NOMO-1 treated with DMSO at 0.1 percent for 48 hours (cell line): ENCODE results near the gene HDAC4.

Experiments used
- DNase-seq: peaks from one replicate; lab custom pipeline; 2025; ENCODE audit not compliant: unreplicated experiment; lab: John Stamatoyannopoulos, UW

HDAC4 gene

DNA sequence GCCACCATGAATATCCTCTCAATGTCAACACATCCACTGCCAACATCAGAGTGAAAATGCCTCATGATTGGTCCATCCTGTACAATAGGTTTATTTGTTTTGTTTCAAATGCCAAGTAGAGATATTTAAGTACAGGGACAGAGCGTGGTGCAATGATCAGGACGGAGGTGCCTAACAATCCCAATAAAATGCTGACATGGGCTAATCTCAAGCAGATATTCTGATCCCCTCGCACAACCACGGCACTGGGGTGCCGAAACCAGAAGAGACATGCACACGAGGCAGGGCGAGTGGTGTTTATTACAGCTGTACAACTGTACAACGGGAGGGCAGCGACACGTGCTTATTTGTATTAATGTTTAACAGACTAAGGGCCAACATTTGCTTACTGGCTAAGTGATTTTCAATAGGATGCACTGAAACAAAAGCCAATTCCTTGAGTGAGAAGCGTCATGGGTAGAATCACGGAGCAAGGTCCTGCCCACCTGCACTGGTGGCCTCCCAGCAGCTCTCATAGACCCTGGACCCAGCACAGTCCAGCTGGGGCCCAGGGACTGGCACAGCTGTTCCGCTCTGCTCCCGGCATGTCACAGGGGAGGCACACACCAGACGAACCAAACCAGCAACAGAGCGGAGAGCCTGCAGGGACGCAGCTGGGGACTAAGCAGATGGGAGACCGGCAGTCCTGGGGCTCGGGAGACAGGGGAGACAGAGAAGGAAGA lies 101.4 kb downstream of the HDAC4 start:
- no peak for DNase-seq

DNA sequence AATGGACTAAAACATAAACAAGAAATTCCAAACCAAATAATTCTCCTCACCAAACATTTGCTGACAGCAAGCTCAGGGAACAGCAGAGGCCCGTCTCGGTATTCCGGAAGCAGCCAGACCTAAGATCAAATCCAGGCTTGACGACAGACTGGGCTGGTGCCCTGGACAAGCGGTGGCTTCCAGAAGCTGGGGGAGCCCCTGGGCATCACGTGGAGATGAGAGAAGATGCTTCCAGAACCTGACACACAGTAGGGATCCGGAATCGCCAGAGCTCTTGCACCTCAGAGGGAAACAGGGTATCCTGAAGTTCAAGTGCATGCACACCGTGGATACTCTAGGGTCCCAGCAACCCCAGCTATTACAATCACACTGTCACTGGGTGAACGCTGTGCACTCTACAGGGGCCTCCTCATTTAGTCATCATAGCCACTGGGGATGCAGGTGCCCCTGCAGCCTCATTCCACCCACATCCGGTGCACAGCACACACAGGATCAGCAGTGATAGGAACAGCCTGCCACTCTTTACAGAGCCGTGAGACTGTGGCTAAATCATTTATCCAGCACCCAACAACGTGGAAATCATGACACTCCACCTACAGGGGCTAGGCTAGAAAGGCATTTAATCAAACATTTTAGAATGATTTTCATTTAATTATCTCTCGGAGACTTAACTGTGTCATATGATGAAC lies 102.6 kb downstream of the HDAC4 start:
- no peak for DNase-seq

DNA sequence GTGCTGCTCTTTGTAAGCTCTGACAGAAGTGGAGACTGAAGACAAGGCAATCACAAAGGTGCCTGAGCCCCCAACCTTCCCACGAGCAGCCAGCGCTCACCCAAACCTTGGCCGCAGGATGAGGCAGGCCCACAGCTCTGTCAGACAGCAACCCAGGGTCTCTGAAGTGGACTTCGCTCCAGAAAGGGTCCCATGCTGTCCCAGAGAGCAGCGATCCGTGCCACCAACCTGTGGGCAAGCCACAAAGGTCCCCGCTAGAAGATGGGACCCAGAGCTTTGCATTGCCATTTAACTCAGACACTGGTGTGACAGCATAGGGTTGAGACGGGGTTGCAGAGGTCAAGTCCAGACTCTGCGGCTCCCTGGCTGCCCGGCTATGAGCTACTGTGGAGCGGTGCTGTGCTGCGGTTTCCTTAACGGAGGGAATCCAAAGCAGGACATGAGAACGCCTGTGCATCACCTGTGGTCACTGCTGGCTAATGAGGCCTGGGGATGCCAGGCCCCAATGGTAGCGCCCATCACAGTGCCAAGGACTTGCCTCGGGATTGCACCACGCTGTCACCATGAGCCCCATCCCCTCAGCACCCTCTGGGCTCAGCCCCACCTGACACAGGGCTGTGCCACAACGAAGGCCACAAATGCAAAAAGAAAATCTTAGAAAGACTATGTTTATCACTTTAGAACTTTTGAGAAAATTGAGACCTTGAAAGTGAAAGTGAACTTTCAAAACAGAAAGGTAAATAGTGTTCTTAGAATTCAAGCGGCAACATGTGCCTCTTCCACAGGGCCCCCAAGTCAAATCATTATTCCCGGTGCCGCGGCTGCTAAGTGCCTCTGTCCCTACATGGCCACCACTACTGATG lies 103.4 kb downstream of the HDAC4 start:
- no peak for DNase-seq

DNA sequence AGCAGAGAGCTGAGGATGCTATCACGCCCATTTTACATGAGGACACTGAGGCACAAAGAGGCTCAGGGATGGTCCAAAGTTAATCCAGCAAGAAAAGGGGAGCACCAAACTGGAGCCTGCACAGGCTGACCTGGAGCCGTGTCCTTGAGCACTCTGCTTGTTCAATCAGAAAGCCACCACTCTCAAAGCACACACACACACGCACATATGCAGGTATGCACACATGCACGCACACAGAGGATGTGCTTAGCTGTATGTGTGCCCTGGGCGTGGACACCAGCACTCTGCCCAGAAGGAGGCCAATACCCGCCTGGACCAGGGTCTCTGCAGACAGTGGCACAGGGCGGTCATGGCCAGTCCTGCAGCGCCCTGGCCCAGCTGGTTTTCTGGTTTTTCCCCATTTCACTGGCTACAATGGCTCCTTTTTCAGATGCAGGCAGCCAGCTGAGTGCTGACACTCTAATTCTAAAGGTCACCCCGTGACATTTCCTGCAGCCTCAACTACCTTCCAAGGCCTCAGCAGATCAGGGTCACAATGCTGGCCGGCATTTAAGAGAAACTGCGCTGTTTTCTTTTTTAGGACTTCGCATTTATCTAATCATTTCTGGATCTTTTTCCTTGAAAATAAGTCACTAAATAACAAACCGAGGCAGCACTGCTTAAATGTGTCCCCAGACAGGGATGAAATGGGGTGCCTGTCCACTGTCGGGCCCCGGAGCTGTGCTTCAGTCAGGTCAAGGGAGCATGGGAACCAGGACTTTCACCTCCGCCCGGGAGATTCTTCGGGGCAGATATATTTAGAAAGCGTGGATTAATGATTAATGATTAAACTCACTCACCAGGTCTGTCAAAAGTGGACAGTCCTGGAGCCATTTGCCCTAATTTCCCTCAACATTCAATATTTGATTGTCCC lies 104.5 kb downstream of the HDAC4 start:
- no peak for DNase-seq

DNA sequence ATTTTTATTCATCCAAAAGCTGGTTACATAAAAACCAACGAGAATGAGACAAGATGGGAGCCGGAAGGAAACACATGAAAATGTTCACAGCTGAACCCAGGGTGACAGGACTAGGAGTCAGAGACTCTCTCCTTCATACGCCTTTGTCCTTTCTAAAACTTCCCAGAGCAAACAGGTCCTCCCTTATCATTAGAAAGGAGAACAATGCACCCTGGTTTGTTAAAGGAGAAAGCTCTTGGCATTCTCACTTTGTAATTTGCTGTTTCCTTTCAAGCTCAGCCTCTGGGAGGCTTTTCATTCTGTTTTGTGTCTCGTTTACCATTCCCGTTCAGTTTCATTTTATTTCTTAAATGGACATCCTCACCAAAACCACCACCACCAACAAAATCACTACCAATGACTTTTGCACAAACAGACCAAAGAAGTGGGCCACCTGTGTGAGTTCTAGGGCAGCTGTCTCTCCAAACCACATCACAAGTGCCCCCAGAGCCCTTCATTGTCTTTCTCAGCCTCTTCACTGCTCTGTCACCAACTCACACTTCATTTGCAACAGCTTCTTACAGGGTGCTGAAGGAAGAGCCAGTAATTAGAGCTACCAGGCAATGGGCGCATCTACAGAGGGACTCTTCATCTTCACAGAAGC lies 105.3 kb downstream of the HDAC4 start:
- no peak for DNase-seq

DNA sequence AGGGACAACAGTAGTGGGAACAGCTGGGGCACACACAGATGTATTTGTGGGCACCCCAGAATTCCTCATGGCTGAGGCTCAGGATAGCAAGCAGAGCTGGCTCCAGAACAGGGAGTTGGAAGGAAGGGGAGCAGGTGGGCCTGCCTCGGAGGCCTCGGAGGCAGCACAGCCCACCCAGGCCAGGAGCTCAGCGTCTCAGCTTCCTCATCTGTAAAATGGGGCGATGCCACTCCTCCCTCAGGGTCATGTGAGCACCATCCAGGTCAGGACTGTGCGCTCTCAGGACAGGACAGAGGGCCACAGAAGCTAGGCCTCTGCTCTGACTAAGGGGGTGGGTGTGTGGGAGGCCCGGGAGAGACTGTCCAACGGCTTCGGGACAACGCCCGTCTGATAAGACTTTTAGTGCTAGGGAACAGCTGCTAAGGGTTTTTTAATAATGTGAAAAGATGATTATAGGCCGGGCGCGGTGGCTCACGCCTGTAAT lies 106.2 kb downstream of the HDAC4 start:
- DNase-seq, result no peak

DNA sequence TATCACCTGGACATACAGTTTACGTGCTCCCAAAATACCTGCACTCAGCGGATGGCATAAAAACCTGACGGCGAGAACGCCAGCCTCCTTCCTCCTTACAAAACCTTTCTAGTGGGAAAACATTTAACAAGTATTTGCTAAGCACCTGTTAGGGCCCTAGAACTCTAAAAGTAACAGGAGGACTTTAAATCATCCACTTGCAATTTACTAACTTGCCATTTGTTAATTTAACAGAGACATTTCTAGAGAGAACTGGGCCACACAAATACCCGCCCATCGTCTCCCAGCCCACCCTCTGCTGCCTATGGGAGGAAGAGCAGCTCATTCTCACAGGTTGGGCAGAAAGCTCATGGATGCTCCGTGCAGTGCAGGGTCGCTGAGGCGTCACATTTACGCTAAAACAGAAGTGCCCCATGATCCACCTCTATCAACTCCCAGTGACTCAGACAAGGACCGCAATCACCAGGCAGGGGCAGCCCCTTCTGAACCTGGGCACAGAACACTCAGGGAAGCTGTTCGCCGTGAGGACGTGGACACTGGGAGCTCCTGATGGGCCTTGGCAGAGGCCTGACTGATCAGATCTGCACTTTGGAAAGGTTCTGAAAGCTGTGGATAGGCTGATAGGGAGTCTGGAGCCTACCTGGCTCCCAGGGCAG lies 106.9 kb downstream of the HDAC4 start:
- no peak for DNase-seq

DNA sequence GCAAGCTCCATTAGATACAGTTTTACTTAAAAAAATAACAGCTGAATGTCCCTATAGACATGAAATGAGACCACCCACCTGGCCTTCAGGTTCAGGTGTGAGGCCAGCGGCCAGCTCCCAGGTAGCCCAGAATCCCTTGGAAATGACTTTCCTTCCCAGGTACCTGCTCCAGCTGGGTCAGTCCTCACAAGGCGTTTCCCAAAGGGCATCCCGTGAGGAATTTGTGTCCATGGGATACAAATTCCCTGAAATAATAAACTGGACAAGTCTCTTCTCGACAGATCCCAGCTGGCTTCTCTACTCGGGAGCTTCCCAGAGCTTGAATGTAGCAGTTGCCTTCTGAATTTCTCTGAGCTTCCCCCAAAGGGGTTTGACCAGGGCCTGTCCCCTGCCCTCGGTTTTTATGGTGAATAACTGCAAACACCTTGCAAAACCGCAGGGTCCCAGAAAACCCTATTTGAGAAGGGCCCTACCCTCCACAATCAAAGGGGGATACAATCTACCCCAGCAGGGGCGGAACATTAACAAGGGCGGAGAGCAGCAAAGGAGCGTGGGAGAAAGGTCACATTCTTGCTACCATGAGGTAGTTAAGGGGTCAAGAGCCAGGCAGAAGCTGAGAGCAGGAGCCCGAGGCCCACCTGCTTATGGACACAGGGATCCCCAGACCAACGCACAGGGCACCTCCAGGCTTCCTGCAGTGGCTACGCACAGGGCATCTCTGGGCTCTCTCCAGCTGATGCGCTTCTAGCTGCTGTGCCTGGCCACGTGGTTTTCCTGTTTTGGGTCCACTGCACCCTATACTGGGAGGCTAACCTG lies 107.7 kb downstream of the HDAC4 start:
- DNase-seq, result no peak

DNA sequence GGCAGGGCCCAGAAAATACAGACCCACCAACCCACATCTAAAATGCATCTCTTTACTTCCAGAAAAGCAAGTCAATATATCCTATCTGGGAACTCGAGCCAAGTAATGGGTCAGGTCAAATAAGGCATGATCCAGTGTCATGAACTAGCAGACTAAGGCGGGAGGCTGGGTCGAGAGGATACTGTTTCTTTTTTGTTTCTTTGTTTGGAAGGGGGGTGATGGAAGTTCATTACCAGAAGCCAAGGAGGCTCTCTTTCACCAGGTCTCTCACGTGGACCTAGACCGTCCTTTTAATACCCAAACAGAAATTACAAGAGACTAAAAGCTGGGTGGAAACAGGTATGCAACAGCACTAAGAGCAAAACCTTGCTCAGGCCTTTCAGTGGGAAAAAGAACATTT lies 108.3 kb downstream of the HDAC4 start:
- no peak for DNase-seq

DNA sequence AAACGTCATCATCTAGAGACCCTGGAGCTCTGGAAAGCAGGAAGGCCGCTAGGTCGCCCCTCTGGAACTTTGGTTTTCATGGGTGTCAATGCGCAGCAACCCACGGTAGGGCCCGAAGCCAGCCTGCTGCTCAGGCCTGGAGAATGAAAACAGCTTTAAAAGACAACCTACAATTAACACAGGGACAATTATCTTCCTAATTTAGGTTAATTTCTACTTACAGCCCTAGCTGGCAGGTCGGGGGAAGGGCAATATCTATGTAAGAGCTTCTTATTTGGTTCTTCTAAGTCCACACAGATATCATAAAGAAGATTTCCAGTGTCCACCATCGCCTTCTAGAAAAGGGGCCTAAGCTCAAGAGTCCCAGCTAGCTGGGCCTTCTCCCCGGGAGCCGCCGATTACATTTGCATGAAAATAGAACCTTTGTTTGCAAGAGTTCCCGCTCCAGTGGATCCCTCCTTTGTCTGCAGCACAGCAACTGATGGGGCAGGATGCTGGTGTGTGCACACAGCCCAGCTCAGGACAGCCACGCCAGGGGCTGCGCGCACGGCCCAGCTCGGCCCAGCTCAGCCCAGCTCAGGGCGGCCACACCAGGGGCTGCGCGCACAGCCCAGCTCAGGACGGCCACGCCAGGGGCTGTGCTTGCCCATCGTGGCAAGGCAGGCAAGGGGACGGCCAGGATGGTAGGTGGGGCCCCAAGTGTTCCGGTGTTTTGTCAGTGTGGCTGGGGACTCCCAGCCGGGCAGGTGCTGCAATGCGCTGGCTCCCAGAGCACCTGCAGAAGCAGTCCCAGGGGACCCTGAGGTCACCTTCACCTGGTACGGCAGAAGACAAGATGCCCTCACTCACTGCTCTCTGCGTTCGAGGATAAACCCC lies 109.1 kb downstream of the HDAC4 start:
- DNase-seq, result no peak

DNA sequence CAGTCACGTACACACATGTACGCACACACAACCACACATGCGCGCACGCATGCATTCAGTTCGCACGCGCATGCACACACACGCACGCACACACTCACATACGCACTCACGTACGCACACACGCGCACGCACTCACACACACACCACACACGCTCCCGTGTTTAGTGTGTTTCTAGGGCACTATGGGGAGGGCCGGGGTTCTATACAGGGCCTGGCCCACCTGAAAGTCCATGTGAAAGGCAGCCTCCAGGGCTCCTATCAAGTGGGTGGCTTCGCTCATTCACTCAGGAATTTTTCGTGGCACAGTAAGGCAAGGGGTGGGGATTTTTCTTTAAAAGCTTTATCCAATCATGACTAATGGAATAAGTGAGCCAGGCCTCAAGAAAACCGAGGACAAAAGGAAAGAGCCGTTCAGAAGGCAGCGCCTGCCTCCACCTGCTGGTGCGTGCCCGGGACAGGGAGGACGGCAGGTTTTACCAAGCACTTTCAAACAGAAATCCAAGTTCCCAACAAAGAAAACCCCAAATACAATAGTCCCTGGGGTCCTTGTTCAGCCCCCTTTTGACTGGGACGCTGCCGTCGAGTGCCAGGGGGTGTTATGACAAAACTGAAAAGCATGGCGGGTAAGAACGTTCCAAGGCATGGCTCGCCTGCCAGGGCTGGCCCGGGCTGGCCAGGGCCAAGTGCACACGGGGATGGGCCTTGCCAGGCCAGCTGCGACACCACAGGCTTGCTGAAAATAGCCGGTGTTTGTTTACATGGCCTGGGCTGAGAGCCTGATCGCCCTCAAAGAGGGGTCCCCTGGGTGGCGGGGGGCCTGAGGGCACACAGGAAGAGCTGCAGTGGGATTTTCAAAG lies 110.0 kb downstream of the HDAC4 start:
- DNase-seq, result no peak

DNA sequence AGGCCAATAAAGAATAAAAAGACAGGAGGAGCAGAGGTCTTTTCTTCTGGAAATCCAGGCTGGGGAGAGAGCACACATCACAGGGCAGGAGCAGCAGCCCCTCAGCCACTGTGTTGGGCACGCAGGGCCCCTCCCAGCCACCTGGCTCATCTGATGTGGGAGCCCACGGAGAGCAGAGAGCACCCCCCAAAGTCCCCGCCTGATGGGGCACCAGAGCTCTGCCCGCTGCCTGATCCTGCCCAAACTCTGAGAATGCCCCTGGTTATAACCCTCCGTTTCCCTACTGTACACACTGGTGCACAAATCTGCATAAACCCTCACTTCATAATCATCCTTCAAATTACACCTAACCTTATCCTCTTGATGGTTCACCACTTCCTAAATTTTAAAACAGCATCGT lies 111.3 kb downstream of the HDAC4 start:
- DNase-seq, result peak; percentile 11

DNA sequence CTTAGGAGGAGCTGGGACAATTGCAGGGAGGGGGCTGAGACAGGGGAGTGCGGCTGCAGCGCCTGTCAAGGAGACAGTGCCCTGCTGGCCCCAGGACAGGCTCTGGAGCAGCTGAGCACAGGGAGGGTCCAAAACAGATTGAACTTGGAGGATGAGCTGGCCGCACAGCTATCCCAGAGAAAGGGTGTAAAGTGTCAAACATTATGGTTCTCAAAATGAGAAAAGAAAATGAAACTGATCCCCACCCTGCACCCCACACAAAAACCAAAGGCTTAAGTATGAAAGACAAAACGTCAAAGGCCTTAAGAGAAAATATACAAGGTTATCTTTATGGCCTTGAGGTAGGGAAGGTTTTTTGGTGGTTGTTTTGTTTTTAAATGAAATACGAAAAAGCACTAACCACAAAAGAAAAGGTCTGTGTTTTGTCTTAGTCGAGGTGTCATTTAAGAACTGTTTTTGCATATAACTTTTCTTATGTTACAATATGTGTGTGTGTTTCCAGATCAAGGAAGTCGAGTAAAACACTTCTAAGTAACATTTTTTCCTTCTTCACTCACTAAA lies 111.8 kb downstream of the HDAC4 start:
- DNase-seq, result no peak

DNA sequence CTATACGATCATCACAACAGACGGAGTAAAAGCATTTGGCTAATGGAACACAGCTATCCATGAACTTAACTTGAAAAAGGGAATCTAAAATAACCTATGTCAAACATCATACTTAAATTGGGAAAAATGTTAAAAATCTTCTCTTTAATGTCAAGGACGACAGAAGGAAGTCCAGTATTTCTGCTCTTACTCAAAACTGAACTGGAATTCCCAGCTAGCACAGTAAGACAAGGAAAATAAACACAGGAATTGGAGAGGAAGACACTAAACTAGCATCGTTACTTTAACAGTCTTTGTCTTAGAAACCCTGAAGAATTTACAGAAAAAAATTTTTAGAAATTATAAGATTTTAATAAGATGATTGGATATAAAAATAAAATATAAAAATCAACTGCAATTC lies 112.6 kb downstream of the HDAC4 start:
- DNase-seq, result no peak

DNA sequence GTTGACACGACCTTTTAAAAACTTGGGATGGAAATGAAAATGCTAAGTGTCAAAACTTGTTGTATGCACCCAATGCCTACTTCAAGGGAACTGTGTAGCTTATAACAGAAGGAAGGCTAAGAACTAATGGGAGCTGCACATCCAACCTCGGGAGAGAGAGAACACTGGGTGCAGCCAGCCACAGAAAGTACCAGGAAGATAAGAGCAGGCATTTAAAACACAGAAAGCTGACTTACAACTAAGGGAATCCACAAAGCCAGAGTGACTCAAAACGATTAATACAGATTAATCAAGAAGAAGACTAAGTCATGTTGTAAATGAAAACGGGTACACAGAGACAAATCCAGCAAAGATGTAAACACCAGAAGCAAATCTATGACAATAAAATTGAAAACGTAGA lies 113.4 kb downstream of the HDAC4 start:
- no peak for DNase-seq

DNA sequence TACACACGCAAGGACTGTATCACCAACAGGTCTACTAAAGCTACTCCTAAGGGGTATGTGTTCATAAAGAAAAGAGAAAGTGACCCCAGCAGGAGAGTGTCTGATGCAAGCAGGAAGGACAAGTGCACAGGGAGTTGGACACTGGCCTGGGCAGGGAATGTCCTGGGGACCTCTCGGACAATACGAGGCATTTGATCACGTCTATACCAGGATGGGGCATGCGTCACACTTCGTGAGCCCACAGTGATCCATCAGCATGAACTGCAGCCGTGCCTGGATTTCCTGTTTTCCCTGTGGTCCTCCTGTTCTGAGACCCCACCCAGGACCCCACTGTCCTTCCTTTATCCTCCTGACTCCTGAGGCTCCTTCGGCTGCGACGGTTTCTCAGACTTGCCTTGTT lies 113.9 kb downstream of the HDAC4 start:
- DNase-seq, result no peak

DNA sequence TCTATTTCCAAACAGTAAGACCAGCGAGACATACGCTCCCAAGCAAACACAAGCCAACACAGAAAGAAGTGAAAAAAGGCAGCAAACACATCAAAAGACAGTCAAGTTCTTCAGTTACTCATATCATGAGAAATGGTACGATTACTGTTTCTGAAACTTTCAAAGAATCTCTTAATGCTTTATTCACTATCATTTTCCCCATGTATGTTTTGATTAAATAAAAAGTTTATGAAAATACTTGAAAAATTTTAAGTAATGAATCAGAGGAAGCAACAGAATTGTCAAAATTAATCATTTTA lies 114.9 kb downstream of the HDAC4 start:
- DNase-seq, result no peak
